Cardiac muscle cell (in vitro differentiated cells and primary cell): ENCODE measurements around the gene NBEA. TPM values are rescaled to one million over a fixed set of nuclear protein-coding genes. Genes with fewer than 3 reads are reported as not detected.
"Not testable (repeated sequence)": the region's sequence is repeated elsewhere in the genome, so short reads cannot be mapped to it uniquely, and the experiment has no call there.

ENCODE experiments used
- DNase-seq, 2 donors: peaks; one replicate each; pipeline versions ENCODE4 v3.0.0 to v3.0.0-alpha.2; 2010 to 2017; ENCODE audit warnings: low read depth in 1 of 2, low spot score in 1 of 2
- H3K27ac ChIP-seq: fragments of 200-600 bp; sonication (generic); 2 replicates; pipeline ENCODE4 v1.5.1; 2016
- H3K27me3 ChIP-seq: fragments of 200-600 bp; sonication (generic); 2 replicates; pipeline ENCODE4 v1.6.0; 2016; ENCODE audit warnings: control low read depth
- H3K36me3 ChIP-seq: fragments of 200-600 bp; sonication (generic); 2 replicates; pipeline ENCODE4 v1.5.1; 2016; ENCODE audit warnings: control low read depth
- H3K4me1 ChIP-seq: fragments of 200-600 bp; sonication (generic); 2 replicates; pipeline ENCODE4 v1.8.1; 2017; ENCODE audit warnings: low read depth, mild to moderate bottlenecking, mixed run types
- H3K4me3 ChIP-seq: fragments of 200-600 bp; sonication (generic); 2 replicates; pipeline ENCODE4 v1.5.1; 2016; ENCODE audit warnings: mild to moderate bottlenecking
- H3K9me3 ChIP-seq: fragments of 200-600 bp; sonication (generic); 2 replicates; pipeline ENCODE4 v1.5.1; 2017; ENCODE audit warnings: low read depth, mild to moderate bottlenecking, control low read depth
- polyA plus RNA-seq: library from polyadenylated mRNA; unstranded; fragments of >200 nt; fragmentation: Nextera tagmentation; extraction: Ambion mirVana; gene quantifications from 2 replicates; pipeline ENCODE4 v1.2.1, GENCODE V29; 2016
- total RNA-seq: library from RNA; depleted of rRNA; stranded (reverse); fragments of >200 nt; gene quantifications from 2 replicates; pipeline ENCODE4 v1.2.3, GENCODE V29; 2016
- TF ChIP-seq, protein P1 (sequence below): IDR thresholded peaks from 2 replicates; pipeline ENCODE4 v1.5.1; 2012; ENCODE audit warnings: low read depth, mild to moderate bottlenecking, low read length

Gene NBEA
- total and polyA plus RNA-seq, 2 experiments from 2014 or later = 4.6 to 13.2 TPM

DNA sequence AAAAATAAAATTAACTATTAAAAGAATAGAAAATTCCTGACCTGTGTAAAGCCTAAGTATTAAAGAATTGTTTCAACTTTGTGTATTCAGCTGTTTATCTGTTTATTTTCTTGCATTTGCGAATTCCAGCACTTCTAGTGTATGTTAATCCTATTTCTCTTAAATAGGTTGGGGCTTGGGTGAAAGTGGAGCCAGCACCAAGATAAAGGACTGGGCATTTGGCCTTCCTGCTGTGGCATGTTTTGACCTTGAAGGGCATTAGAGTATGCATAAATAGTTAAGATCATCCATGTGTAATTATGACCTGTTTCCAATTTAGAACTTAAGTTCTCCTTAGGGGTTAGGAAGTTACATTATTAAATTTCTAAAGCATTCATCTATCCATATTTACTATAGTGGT is 151.3 kb downstream of the NBEA start:
- TF ChIP-seq, protein P1, sequence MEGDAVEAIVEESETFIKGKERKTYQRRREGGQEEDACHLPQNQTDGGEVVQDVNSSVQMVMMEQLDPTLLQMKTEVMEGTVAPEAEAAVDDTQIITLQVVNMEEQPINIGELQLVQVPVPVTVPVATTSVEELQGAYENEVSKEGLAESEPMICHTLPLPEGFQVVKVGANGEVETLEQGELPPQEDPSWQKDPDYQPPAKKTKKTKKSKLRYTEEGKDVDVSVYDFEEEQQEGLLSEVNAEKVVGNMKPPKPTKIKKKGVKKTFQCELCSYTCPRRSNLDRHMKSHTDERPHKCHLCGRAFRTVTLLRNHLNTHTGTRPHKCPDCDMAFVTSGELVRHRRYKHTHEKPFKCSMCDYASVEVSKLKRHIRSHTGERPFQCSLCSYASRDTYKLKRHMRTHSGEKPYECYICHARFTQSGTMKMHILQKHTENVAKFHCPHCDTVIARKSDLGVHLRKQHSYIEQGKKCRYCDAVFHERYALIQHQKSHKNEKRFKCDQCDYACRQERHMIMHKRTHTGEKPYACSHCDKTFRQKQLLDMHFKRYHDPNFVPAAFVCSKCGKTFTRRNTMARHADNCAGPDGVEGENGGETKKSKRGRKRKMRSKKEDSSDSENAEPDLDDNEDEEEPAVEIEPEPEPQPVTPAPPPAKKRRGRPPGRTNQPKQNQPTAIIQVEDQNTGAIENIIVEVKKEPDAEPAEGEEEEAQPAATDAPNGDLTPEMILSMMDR = no peak
- Histone ChIP-seq H3K4me3 (no peak overlapping the region), H3K4me1 (no peaks in the 10 kb centered on the region), H3K27ac (no peak overlapping the region), H3K36me3 (no peaks in the 10 kb centered on the region), H3K27me3 (no peaks in the 10 kb centered on the region), H3K9me3 (no peaks in the 10 kb centered on the region)
- no peak for DNase-seq

DNA sequence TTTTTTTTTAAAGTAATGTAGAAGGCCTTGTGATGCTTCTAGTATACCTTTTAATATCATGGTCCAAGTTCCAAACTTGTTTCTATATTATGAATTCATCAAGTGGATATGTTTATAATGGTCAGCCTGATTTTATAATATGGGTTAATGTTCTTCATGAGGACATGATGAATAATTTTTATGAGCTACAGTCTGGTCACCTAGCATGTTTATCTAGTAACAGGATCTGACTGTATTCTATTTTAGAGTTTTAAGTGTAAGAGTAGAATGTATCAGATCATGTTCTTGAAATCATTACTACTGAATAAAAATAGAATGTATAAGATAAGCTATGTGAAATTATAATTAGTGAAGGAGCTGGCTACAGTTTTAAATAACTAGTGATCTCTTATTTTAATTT is 164.7 kb downstream of the NBEA start:
- not testable (repeated sequence) for H3K4me3 ChIP-seq, H3K27ac ChIP-seq, H3K4me1 ChIP-seq, H3K9me3 ChIP-seq, DNase-seq, H3K36me3 ChIP-seq, H3K27me3 ChIP-seq

DNA sequence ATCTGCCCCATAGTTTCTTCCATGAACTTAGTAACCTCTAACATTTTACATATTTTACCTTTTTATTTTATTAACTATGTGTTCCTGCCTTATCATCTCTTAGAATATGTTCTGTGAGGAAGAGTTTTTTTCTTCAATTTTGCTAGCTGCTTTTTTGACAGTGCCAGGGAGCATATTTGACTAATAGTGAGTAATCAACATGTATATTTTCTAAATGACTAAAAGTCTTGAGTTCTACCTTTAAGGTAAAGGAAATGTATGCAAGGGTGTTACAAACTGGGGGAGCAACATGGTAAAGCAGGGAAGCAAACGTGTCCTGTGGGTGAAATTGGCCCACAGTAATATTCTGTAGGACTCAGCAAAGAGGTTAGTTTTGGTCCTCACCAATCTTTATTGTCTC is 165.5 kb downstream of the NBEA start:
- H3K27me3 ChIP-seq = no peaks in the 10 kb centered on the region
- no peaks in the 10 kb centered on the region for H3K36me3 ChIP-seq
- no peaks in the 10 kb centered on the region for H3K9me3 ChIP-seq
- DNase-seq = no peak
- TF ChIP-seq, protein P1 = no peak
- no peaks in the 10 kb centered on the region for H3K4me1 ChIP-seq
- H3K27ac ChIP-seq = no peak overlapping the region
- H3K4me3 ChIP-seq = no peak overlapping the region

DNA sequence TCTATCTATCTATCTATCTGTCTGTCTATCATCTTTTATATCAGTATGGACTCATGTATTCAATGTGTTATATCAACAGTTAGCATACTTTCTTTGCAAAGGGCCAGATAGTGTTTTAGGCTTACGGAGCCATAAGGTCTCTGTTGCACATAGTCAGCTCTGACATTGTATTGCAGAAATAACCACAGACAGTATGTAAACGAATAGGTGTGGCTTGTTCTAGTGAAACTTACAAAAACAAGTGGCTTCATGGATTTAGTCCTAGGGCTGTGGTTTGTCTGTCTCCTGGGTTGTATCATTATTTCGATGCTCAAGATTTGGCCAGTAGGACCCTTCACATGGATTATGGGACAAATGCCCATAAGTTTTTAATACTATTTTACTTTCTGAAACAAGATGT is 171.5 kb downstream of the NBEA start:
- DNase-seq, H3K27me3 ChIP-seq, H3K9me3 ChIP-seq, H3K4me1 ChIP-seq, H3K27ac ChIP-seq, H3K4me3 ChIP-seq, H3K36me3 ChIP-seq: not testable (repeated sequence)

DNA sequence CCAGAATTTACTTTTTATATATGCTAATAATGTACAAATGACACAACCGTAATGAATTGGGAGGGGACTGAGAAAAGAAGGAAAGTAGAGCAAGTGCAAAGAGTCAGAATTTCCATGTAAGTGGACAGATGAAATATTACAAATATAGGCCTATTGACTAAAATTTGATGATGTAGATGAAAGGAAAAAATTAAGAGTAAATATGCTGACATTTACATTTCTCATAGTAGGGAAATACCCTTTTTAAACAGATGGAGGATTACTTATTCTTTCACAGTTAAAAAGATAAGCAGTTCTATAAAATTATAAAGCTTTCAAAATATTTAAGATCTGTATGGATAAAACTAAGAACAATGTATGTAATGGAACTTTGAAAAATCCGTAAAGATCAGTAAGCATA is 185.4 kb downstream of the NBEA start:
- TF ChIP-seq, protein P1 = no peak
- Histone ChIP-seq H3K9me3 (no peaks in the 10 kb centered on the region), H3K27me3 (no peaks in the 10 kb centered on the region), H3K4me3 (no peak overlapping the region), H3K36me3 (no peaks in the 10 kb centered on the region), H3K27ac (no peak overlapping the region), H3K4me1 (no peaks in the 10 kb centered on the region)
- no peak for DNase-seq

DNA sequence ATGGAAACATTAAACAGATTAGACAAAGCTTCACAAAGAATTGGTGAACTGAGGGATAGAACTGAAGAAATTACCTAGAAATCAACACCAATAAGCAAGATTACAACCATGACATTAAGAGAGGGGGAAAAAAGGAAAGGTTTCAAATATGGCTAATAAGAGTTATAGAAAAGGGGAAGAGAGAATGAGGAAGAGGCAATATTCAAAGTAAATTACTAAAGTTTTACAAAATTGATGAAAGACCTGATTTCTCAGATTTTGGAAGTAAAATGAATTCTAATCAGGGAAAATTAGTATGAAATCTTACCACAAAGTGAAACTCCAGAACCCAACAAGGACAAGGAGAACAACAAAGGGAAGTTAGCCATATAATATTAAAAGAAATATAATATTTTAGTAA is 187.4 kb downstream of the NBEA start:
- Histone ChIP-seq H3K36me3 (no peaks in the 10 kb centered on the region), H3K4me1 (no peaks in the 10 kb centered on the region), H3K27ac (no peak overlapping the region), H3K4me3 (no peak overlapping the region), H3K9me3 (no peaks in the 10 kb centered on the region), H3K27me3 (no peaks in the 10 kb centered on the region)
- TF ChIP-seq, protein P1 = no peak
- no peak for DNase-seq

DNA sequence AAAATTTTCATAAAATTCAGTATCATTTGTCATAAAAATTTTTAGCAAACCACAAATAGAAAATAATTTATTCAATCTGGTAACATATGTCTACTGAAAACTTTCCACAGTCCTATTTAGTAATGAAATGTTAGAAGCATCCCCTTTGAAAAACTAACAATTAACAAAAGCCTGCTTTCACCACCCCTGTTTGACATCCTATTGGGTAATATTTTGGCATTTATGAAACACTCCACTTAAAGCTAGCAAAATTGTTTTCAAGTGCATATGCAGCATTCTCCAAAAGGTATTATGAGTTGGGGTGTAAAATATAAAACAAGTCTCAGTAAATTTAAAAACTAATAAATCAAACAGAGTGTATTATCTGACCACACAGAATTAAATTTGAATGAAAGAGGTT is 189.4 kb downstream of the NBEA start:
- H3K36me3 ChIP-seq = no peaks in the 10 kb centered on the region
- no peaks in the 10 kb centered on the region for H3K4me1 ChIP-seq
- no peak for DNase-seq
- no peaks in the 10 kb centered on the region for H3K9me3 ChIP-seq
- TF ChIP-seq, protein P1 = no peak
- no peaks in the 10 kb centered on the region for H3K27me3 ChIP-seq
- H3K27ac ChIP-seq = no peak overlapping the region
- no peak overlapping the region for H3K4me3 ChIP-seq
